Measurements from ENCODE around the gene SLC44A1.

- TF ChIP-seq, protein P1, sequence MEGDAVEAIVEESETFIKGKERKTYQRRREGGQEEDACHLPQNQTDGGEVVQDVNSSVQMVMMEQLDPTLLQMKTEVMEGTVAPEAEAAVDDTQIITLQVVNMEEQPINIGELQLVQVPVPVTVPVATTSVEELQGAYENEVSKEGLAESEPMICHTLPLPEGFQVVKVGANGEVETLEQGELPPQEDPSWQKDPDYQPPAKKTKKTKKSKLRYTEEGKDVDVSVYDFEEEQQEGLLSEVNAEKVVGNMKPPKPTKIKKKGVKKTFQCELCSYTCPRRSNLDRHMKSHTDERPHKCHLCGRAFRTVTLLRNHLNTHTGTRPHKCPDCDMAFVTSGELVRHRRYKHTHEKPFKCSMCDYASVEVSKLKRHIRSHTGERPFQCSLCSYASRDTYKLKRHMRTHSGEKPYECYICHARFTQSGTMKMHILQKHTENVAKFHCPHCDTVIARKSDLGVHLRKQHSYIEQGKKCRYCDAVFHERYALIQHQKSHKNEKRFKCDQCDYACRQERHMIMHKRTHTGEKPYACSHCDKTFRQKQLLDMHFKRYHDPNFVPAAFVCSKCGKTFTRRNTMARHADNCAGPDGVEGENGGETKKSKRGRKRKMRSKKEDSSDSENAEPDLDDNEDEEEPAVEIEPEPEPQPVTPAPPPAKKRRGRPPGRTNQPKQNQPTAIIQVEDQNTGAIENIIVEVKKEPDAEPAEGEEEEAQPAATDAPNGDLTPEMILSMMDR (IDR thresholded peaks at IDR 0.05; ENCODE audit: low read length) = no peak
- no peak for TF ChIP-seq EZH2 (IDR thresholded peaks at IDR 0.05; ENCODE audit: borderline replicate concordance, low read length)
Measured at GRCh38 chr9:105244734-105245028, 230 bp downstream of the SLC44A1 start.

Data from OCI-LY1 (cell line).